ENCODE results near the gene BNIPL.
A peak's percentile ranks its signal among the peaks of the same experiment; 100 is the strongest.

BNIPL gene, protein sequence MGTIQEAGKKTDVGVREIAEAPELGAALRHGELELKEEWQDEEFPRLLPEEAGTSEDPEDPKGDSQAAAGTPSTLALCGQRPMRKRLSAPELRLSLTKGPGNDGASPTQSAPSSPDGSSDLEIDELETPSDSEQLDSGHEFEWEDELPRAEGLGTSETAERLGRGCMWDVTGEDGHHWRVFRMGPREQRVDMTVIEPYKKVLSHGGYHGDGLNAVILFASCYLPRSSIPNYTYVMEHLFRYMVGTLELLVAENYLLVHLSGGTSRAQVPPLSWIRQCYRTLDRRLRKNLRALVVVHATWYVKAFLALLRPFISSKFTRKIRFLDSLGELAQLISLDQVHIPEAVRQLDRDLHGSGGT

DNA sequence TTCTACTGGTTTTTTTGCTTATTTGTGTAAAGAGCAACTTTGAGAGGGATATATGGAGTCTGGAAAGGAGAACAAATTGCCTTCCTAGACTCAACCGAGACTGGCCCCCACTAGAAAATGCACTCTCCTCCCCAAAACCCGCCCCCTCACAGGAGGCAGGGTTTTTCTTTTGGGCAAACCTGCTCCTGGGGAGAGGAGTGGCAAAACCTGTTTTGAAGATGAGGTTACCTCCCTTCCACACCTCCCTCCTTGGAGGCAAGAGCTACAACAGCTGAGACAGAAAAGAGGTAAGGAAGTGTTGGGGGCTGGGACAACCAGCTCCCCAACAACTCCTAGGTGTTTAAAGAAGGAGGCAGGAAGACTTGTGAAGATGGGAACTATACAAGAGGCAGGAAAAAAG is at the start of gene BNIPL:
TSS of gene BNIPL (plus strand) at position 231 of the 400 bp plus-strand sequence. CDS start at position 371, 140 bp downstream.
- Histone ChIP-seq H3K27ac (ENCODE audit: low read length) (no peak within 1 kb of the TSS), H3K4me3 (ENCODE audit: low read length) (peak within 1 kb of the TSS; percentile 19), H3K27me3 (ENCODE audit: control insufficient read depth, insufficient read depth, low read length) (no peaks in the 10 kb centered on the region), H3K4me1 (ENCODE audit: control insufficient read depth, low read depth, low read length) (peaks cover 8% of the 10 kb centered on the region), H3K9ac (ENCODE audit: low read length) (no peak within 1 kb of the TSS), H3K36me3 (ENCODE audit: control insufficient read depth, low read depth, low read length) (peaks cover 9% of the 10 kb centered on the region), H3K9me3 (ENCODE audit: control insufficient read depth, low read depth, low read length) (no peaks in the 10 kb centered on the region)

DNA sequence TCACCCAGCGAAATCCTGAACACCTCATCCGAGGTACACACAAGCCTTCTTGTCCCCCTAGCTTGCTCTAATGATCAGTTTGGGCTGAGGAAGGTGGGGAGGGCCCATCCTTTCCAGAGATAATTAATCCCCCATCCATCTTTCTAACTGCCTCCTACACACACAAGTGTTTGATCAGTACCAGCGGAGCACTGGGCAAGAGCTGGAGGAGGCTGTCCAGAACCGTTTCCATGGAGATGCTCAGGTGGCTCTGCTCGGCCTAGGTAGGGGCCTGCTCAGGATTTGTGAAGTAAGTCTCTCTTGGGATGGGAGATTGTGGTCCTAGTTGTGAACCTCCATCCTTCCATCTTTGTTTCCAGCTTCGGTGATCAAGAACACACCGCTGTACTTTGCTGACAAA is 48.5 kb upstream of the BNIPL start:
- no peaks in the 10 kb centered on the region for H3K36me3 ChIP-seq (ENCODE audit: control insufficient read depth, low read depth, low read length)
- no peaks in the 10 kb centered on the region for H3K9me3 ChIP-seq (ENCODE audit: control insufficient read depth, low read depth, low read length)
- H3K4me3 ChIP-seq (ENCODE audit: low read length): no peak overlapping the region
- H3K4me1 ChIP-seq (ENCODE audit: control insufficient read depth, low read depth, low read length): no peaks in the 10 kb centered on the region
- H3K27me3 ChIP-seq (ENCODE audit: control insufficient read depth, insufficient read depth, low read length): no peaks in the 10 kb centered on the region
- no peak overlapping the region for H3K9ac ChIP-seq (ENCODE audit: low read length)
- no peak overlapping the region for H3K27ac ChIP-seq (ENCODE audit: low read length)

DNA sequence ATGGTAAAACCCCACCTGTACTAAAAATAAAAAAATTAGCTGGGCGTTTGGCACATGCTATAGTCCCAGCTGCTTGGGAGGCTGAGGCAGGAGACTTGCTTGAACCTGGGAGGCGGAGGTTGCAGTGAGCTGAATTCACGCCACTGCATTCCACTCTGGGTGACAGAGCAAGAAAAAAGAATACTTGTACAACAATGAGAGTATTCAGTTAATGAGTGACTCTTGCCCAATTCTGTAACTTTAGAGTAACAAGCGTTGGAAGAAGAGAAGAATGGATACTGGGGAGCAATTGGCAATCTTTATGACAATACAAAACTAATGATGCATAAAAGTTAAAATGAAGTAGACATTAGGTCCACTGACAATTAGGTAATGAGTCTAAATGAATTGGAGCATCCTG is 43.8 kb upstream of the BNIPL start:
- no peaks in the 10 kb centered on the region for H3K27me3 ChIP-seq (ENCODE audit: control insufficient read depth, insufficient read depth, low read length)
- H3K9me3 ChIP-seq (ENCODE audit: control insufficient read depth, low read depth, low read length): no peaks in the 10 kb centered on the region
- no peak overlapping the region for H3K9ac ChIP-seq (ENCODE audit: low read length)
- no peak overlapping the region for H3K27ac ChIP-seq (ENCODE audit: low read length)
- no peaks in the 10 kb centered on the region for H3K36me3 ChIP-seq (ENCODE audit: control insufficient read depth, low read depth, low read length)
- no peak overlapping the region for H3K4me3 ChIP-seq (ENCODE audit: low read length)
- H3K4me1 ChIP-seq (ENCODE audit: control insufficient read depth, low read depth, low read length): no peaks in the 10 kb centered on the region

DNA sequence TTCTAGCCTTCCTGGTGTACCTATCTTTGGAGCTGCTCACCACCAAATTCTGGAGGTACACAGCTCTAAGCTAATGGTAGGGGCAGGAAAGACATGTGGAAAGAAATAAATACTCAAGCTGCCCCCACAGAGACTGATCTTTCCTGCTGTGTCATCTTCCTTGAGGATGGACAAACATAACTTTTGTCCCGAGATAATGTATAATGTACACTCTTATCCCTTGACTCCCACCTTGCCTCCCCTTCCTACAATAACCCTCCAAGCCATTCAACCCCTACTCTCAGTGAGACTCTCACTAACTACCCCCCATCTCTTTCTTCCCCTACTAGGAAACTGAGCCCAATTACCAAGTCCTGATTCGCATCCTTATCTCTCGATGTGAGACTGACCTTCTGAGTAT is 42.1 kb upstream of the BNIPL start:
- no peak overlapping the region for H3K27ac ChIP-seq (ENCODE audit: low read length)
- H3K27me3 ChIP-seq (ENCODE audit: control insufficient read depth, insufficient read depth, low read length): no peaks in the 10 kb centered on the region
- no peaks in the 10 kb centered on the region for H3K9me3 ChIP-seq (ENCODE audit: control insufficient read depth, low read depth, low read length)
- no peak overlapping the region for H3K9ac ChIP-seq (ENCODE audit: low read length)
- no peak overlapping the region for H3K4me3 ChIP-seq (ENCODE audit: low read length)
- H3K36me3 ChIP-seq (ENCODE audit: control insufficient read depth, low read depth, low read length): no peaks in the 10 kb centered on the region
- no peaks in the 10 kb centered on the region for H3K4me1 ChIP-seq (ENCODE audit: control insufficient read depth, low read depth, low read length)

DNA sequence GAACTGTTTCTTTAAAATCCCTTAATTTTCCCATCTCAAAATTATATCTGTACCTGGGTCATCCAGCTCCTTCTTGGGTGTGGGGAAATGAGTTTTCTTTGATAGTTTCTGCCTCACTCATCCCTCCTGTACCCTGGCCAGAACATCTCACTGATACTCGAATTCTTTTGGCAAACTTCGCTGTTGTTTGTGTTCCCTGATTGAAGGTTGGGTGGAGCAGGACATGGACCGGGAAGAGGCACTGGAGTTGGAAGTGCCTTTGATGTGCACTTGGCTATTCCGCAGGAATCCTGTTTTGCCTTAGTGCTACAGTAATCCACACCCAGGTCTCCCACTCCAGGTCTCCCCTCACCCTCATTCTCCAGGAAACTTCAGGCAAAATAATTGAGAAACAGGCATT is 40.9 kb upstream of the BNIPL start:
- H3K9me3 ChIP-seq (ENCODE audit: control insufficient read depth, low read depth, low read length): no peaks in the 10 kb centered on the region
- no peak overlapping the region for H3K9ac ChIP-seq (ENCODE audit: low read length)

DNA sequence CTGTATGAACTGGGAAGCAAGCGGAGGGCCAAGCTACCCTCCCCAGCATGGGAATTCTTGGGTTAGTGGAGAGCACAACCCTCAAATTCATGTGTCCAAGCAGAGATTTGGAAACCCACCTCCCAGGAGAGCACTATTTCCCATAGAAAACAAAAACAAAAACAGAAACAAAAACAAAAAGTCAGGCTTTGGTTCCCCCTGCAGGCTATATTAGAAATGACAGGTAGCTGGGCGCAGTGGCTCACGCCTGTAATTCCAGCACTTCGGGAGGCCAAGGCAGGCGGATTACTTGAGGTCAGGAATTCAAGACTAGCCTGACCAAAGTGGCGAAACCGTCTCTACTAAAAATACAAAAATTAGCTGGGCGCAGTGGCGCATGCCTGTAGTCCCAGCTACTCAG is 40.5 kb upstream of the BNIPL start:
- Histone ChIP-seq H3K9me3 (ENCODE audit: control insufficient read depth, low read depth, low read length) (no peaks in the 10 kb centered on the region), H3K36me3 (ENCODE audit: control insufficient read depth, low read depth, low read length) (no peaks in the 10 kb centered on the region), H3K9ac (ENCODE audit: low read length) (no peak overlapping the region), H3K27ac (ENCODE audit: low read length) (no peak overlapping the region), H3K4me3 (ENCODE audit: low read length) (no peak overlapping the region), H3K27me3 (ENCODE audit: control insufficient read depth, insufficient read depth, low read length) (no peaks in the 10 kb centered on the region), H3K4me1 (ENCODE audit: control insufficient read depth, low read depth, low read length) (no peaks in the 10 kb centered on the region)

More for the DNA sequence above, 40.9 kb upstream of the BNIPL start:
- Histone ChIP-seq H3K4me3 (ENCODE audit: low read length) (no peak overlapping the region), H3K27ac (ENCODE audit: low read length) (no peak overlapping the region), H3K27me3 (ENCODE audit: control insufficient read depth, insufficient read depth, low read length) (no peaks in the 10 kb centered on the region), H3K4me1 (ENCODE audit: control insufficient read depth, low read depth, low read length) (no peaks in the 10 kb centered on the region), H3K36me3 (ENCODE audit: control insufficient read depth, low read depth, low read length) (no peaks in the 10 kb centered on the region)

DNA sequence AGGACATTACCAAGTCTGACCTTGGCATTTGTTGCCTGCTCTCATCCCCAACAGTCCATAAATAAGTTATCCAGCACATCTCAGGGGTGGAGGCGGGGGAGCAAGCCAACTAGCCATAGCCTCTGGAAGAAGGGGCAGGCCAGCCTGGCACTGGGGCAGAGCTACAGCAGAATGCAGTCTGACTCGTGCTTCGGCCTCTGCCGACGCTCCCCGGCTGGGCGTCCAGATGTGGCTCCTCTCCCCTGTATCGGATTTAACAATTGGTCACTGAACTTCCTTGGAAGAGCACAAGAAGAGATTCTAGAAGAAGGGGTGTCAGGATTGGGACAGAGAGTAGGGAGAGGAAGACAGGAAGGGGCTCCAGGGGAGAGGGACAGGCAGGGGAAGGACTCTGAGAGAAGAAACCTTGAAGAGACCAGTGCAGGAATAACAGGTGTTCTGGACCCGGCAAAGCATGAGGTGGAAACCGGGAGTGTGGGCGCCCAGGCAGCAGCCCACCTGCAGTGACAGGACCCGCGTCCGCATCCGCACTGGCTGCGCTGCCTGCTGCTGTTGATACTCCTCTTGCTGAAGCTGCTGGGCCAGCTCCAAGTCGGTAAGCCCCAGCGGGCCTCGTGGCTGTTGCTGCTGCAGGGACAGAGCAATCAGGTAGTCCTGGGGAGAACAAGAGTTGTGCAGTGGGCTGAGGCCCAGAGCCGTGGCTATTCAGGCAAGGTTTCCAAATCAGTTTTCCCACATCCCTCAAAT is 39.1 kb upstream of the BNIPL start:
- H3K9ac ChIP-seq (ENCODE audit: low read length): no peak overlapping the region
- no peaks in the 10 kb centered on the region for H3K9me3 ChIP-seq (ENCODE audit: control insufficient read depth, low read depth, low read length)
- no peak overlapping the region for H3K27ac ChIP-seq (ENCODE audit: low read length)
- no peaks in the 10 kb centered on the region for H3K36me3 ChIP-seq (ENCODE audit: control insufficient read depth, low read depth, low read length)
- H3K27me3 ChIP-seq (ENCODE audit: control insufficient read depth, insufficient read depth, low read length): no peaks in the 10 kb centered on the region
- H3K4me3 ChIP-seq (ENCODE audit: low read length): no peak overlapping the region
- no peaks in the 10 kb centered on the region for H3K4me1 ChIP-seq (ENCODE audit: control insufficient read depth, low read depth, low read length)

DNA sequence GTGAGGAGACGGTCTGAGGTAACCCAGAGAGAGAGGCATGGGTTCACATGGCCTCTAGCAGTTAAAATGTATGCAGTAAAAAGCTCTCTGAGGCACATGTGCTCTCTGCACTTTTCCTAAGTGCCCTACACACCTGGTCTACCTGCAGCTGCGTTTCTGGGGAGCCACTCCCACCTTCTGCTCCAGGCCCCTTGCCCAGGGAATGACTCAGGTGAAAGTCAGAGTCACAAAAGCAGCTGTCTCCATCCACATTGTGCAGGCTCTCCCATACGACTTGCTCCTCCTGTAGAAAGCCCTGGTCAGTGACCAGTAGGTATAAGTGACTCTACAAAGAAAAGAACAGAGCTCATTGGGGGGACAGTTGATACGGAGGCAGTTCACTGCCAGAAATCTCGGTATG is 38.4 kb upstream of the BNIPL start:
- H3K4me3 ChIP-seq (ENCODE audit: low read length): no peak overlapping the region
- no peaks in the 10 kb centered on the region for H3K4me1 ChIP-seq (ENCODE audit: control insufficient read depth, low read depth, low read length)
- H3K36me3 ChIP-seq (ENCODE audit: control insufficient read depth, low read depth, low read length): no peaks in the 10 kb centered on the region
- H3K27ac ChIP-seq (ENCODE audit: low read length): no peak overlapping the region
- no peak overlapping the region for H3K9ac ChIP-seq (ENCODE audit: low read length)
- H3K9me3 ChIP-seq (ENCODE audit: control insufficient read depth, low read depth, low read length): no peaks in the 10 kb centered on the region
- no peaks in the 10 kb centered on the region for H3K27me3 ChIP-seq (ENCODE audit: control insufficient read depth, insufficient read depth, low read length)

DNA sequence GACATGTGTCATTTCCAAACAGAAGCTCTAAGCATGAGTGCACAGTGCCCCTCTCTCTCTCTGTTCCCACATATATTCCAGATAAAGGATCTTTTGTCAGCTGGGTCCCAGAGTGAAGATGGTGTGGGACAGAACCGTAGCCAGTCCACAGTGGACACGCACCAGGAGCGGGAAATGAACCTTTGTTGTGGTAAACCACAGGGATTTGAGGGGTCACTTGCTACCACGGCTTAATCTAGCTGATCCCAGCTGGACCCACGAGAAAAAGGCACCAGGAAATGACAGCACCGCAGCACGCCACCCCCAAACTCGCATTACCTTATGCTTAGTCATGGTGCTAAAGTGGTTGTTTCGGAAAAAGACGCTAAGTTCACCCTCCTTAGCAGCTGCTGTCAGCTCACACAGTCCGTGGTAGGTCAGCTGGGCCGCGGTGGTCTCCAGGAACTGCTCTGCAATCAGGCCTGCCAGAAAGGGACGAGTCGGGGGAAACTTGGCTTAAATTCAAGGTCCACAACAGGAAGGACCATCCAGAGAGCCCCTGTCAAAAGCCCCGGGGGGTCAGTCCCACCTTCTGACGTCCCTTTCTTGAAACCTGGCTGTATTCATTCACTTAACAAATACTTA is 37.2 kb upstream of the BNIPL start:
- H3K4me3 ChIP-seq (ENCODE audit: low read length): no peak overlapping the region
- H3K4me1 ChIP-seq (ENCODE audit: control insufficient read depth, low read depth, low read length): no peaks in the 10 kb centered on the region
- H3K9me3 ChIP-seq (ENCODE audit: control insufficient read depth, low read depth, low read length): no peaks in the 10 kb centered on the region
- no peak overlapping the region for H3K9ac ChIP-seq (ENCODE audit: low read length)
- no peaks in the 10 kb centered on the region for H3K27me3 ChIP-seq (ENCODE audit: control insufficient read depth, insufficient read depth, low read length)
- H3K36me3 ChIP-seq (ENCODE audit: control insufficient read depth, low read depth, low read length): no peaks in the 10 kb centered on the region
- no peak overlapping the region for H3K27ac ChIP-seq (ENCODE audit: low read length)

DNA sequence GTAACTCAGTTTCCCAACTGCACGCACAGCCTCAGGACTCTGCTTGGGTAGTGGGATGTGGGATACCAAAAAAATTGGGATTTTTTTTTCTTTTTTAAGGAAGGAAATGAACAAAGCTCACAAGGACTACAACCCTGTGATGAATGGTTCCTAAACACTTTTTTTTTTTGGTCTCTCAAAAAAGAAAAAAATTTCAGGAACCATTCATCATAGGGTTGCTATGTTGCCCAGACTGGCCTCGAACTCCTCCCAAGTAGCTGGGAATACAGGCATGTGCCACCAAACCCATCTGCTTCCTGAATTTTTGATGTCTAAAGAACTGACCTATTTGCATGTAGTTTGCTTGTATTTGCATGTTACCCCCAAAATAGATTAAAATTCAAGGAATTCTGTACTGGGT is 36.5 kb upstream of the BNIPL start:
- Histone ChIP-seq H3K4me1 (ENCODE audit: control insufficient read depth, low read depth, low read length) (no peaks in the 10 kb centered on the region), H3K27me3 (ENCODE audit: control insufficient read depth, insufficient read depth, low read length) (no peaks in the 10 kb centered on the region), H3K9me3 (ENCODE audit: control insufficient read depth, low read depth, low read length) (no peaks in the 10 kb centered on the region), H3K9ac (ENCODE audit: low read length) (no peak overlapping the region), H3K4me3 (ENCODE audit: low read length) (no peak overlapping the region), H3K27ac (ENCODE audit: low read length) (no peak overlapping the region), H3K36me3 (ENCODE audit: control insufficient read depth, low read depth, low read length) (no peaks in the 10 kb centered on the region)

DNA sequence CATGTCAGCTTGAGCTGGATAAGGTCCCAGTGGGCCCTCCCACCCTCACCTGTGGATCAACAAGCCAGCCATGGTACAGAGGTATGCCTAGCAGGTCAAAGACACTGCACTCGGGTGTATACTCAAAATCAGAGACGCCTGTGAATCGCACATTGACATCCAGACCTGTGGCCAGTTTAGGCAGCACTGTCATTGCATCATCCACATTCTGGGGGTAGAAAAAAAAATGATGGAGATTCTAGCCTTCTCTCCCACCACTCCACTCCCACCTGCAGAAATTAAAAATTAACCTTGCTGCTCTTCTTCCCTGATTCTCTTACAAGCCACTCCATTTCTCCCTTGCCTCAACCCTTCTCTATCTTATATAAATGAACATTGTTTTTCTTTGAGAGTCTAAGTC is 36.0 kb upstream of the BNIPL start:
- Histone ChIP-seq H3K27ac (ENCODE audit: low read length) (no peak overlapping the region), H3K4me1 (ENCODE audit: control insufficient read depth, low read depth, low read length) (no peaks in the 10 kb centered on the region), H3K36me3 (ENCODE audit: control insufficient read depth, low read depth, low read length) (no peaks in the 10 kb centered on the region), H3K4me3 (ENCODE audit: low read length) (no peak overlapping the region), H3K9me3 (ENCODE audit: control insufficient read depth, low read depth, low read length) (no peaks in the 10 kb centered on the region), H3K27me3 (ENCODE audit: control insufficient read depth, insufficient read depth, low read length) (no peaks in the 10 kb centered on the region), H3K9ac (ENCODE audit: low read length) (no peak overlapping the region)

All from iPS-18a (cell line).